ENCODE data around the gene GABRB1.

GABRB1 gene

GRCh38 chr4:47213106-47213505 is 181.7 kb downstream of the GABRB1 start:
- no peak for DNase-seq (ENCODE audit: low read depth in 2 of 2)

- no peak for DNase-seq (ENCODE audit: low read depth in 2 of 2)
Observed at GRCh38 chr4:47213539-47213938, 182.2 kb downstream of the GABRB1 start.

GRCh38 chr4:47213971-47214370 is 182.6 kb downstream of the GABRB1 start:
- no peak for DNase-seq (ENCODE audit: low read depth in 2 of 2)

GRCh38 chr4:47215759-47216158 is 184.4 kb downstream of the GABRB1 start:
- no peak for DNase-seq (ENCODE audit: low read depth in 2 of 2)

GRCh38 chr4:47217291-47217690 is 185.9 kb downstream of the GABRB1 start:
- DNase-seq (ENCODE audit: low read depth in 2 of 2), result no peak

GRCh38 chr4:47217884-47218283 is 186.5 kb downstream of the GABRB1 start:
- no peak for DNase-seq (ENCODE audit: low read depth in 2 of 2)

- no peak for DNase-seq (ENCODE audit: low read depth in 2 of 2)
Observed at GRCh38 chr4:47218631-47219030, 187.3 kb downstream of the GABRB1 start.

- DNase-seq (ENCODE audit: low read depth in 2 of 2), result no peak
Observed at GRCh38 chr4:47219586-47219985, 188.2 kb downstream of the GABRB1 start.

- no peak for DNase-seq (ENCODE audit: low read depth in 2 of 2)
Observed at GRCh38 chr4:47221721-47222120, 190.4 kb downstream of the GABRB1 start.

- DNase-seq (ENCODE audit: low read depth in 2 of 2), result no peak
Observed at GRCh38 chr4:47222276-47222675, 190.9 kb downstream of the GABRB1 start.

- DNase-seq (ENCODE audit: low read depth in 2 of 2), result no peak
Observed at GRCh38 chr4:47224361-47224760, 193.0 kb downstream of the GABRB1 start.

GRCh38 chr4:47235721-47236120 is 204.4 kb downstream of the GABRB1 start:
- DNase-seq (ENCODE audit: low read depth in 2 of 2), result no peak

GRCh38 chr4:47238667-47239066 is 207.3 kb downstream of the GABRB1 start:
- no peak for DNase-seq (ENCODE audit: low read depth in 2 of 2)

- DNase-seq (ENCODE audit: low read depth in 2 of 2), result no peak
Observed at GRCh38 chr4:47239649-47240048, 208.3 kb downstream of the GABRB1 start.

GRCh38 chr4:47251348-47252135 is 220.2 kb downstream of the GABRB1 start:
- DNase-seq (ENCODE audit: low read depth in 2 of 2), result no peak

GRCh38 chr4:47263721-47264120 is 232.4 kb downstream of the GABRB1 start:
- no peak for DNase-seq (ENCODE audit: low read depth in 2 of 2)

GRCh38 chr4:47270201-47270888 is 239.0 kb downstream of the GABRB1 start:
- DNase-seq (ENCODE audit: low read depth in 2 of 2), result no peak

- DNase-seq (ENCODE audit: low read depth in 2 of 2), result no peak
Observed at GRCh38 chr4:47271291-47271690, 239.9 kb downstream of the GABRB1 start.

GRCh38 chr4:47274901-47275300 is 243.5 kb downstream of the GABRB1 start:
- no peak for DNase-seq (ENCODE audit: low read depth in 2 of 2)

GRCh38 chr4:47275595-47275994 is 244.2 kb downstream of the GABRB1 start:
- DNase-seq (ENCODE audit: low read depth in 2 of 2), result no peak

GRCh38 chr4:47278631-47279030 is 247.3 kb downstream of the GABRB1 start:
- no peak for DNase-seq (ENCODE audit: low read depth in 2 of 2)

GRCh38 chr4:47287735-47288134 is 256.4 kb downstream of the GABRB1 start:
- no peak for DNase-seq (ENCODE audit: low read depth in 2 of 2)

GRCh38 chr4:47289805-47290204 is 258.4 kb downstream of the GABRB1 start:
- DNase-seq (ENCODE audit: low read depth in 2 of 2), result no peak

All from stimulated activated CD8-positive, alpha-beta memory T cell treated with anti-CD3 and anti-CD28 coated beads, Interleukin-15, amount 100 ng/mL, for 4 hours (primary cell).